Fibroblast of skin of left quadriceps (primary cell): ENCODE results near the gene YIF1B.

Experiments
- DNase-seq, 2 experiments: peaks; one replicate each; pipeline ENCODE4 v3.0.0-alpha.2; 2013; ENCODE audit warnings: low read depth in 2 of 2

YIF1B gene

GRCh38 chr19:38333245-38333644 lies 17.5 kb upstream of the YIF1B start:
- no peak for DNase-seq

GRCh38 chr19:38331728-38332127 lies 16.0 kb upstream of the YIF1B start:
- DNase-seq = no peak

GRCh38 chr19:38329651-38330050 lies 13.9 kb upstream of the YIF1B start:
- no peak for DNase-seq

- DNase-seq = no peak
Observed at GRCh38 chr19:38326591-38326990, 10.8 kb upstream of the YIF1B start.

GRCh38 chr19:38324431-38324830 lies 8.7 kb upstream of the YIF1B start:
- no peak for DNase-seq

GRCh38 chr19:38323291-38323690 lies 7.5 kb upstream of the YIF1B start:
- DNase-seq = no peak

GRCh38 chr19:38321646-38322196 lies 6.0 kb upstream of the YIF1B start:
- DNase-seq = no peak

GRCh38 chr19:38320969-38321339 lies 5.2 kb upstream of the YIF1B start:
- no peak for DNase-seq

GRCh38 chr19:38319421-38320258 lies 3.9 kb upstream of the YIF1B start, which contains the start of gene KCNK6:
TSS of gene KCNK6 (plus strand) at chr19:38319845. CDS start at chr19:38319951, 106 bp downstream.
- no peak for DNase-seq

- DNase-seq = no peak
Observed at GRCh38 chr19:38318660-38319059, 2.9 kb upstream of the YIF1B start.

- no peak for DNase-seq
Observed at GRCh38 chr19:38317104-38317612, 1.4 kb upstream of the YIF1B start.

GRCh38 chr19:38316477-38317067 lies 825 bp upstream of the YIF1B start:
- no peak for DNase-seq

GRCh38 chr19:38310986-38311385 lies 4.8 kb downstream of the YIF1B start:
- DNase-seq = no peak

GRCh38 chr19:38310279-38310670 lies 5.5 kb downstream of the YIF1B start:
- no peak for DNase-seq

- no peak for DNase-seq
Observed at GRCh38 chr19:38309615-38310278, 6.0 kb downstream of the YIF1B start.

GRCh38 chr19:38308926-38309614 lies 6.7 kb downstream of the YIF1B start:
- DNase-seq = no peak

GRCh38 chr19:38308006-38308766 lies 7.6 kb downstream of the YIF1B start:
- DNase-seq = no peak

- DNase-seq = no peak
Observed at GRCh38 chr19:38307597-38307996, 8.2 kb downstream of the YIF1B start.

GRCh38 chr19:38307076-38307475 lies 8.7 kb downstream of the YIF1B start:
- DNase-seq = no peak

GRCh38 chr19:38306236-38306635 lies 9.5 kb downstream of the YIF1B start:
- DNase-seq = no peak

- no peak for DNase-seq
Observed at GRCh38 chr19:38304866-38305429, 10.8 kb downstream of the YIF1B start.
